Measurements from ENCODE around the gene CPNE7.
A peak's percentile ranks its signal among the peaks of the same experiment; 100 is the strongest.

The CPNE7 gene

DNA sequence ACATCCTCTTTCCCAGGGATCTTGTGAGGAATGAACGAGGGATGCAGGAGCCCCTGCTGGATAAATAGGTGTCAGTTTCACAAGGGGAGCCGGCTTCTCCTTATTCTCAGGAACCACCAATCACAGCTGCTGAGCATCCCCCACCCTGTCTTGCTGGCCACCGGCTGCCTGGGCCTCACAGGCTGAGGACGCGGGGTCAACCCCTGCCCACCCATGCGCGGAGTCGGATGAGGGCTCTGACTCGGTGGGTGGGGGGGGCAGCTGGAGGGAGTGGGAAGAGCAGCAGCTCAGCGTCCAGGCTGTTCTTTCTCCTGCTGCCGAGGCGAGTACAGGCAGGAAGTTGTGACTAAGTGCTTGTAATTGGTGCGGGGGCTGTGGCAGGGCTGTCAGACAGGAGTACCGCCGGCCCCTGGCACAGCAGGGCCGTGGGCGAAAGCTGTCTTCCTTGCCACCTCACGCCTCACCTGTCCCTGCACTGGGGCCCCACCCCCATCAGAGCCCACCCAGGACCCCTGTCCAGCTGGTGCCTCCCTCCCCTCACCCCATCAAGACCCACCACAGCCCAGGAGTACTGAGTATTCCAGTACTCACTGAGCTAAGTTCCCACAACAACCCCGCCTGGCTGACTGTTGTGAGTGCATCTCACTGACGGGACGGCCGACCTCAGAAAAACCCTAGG is 26.9 kb downstream of the CPNE7 start:
- peak; percentile 36 to 69 for DNase-seq (ENCODE audit: low read depth in 2 of 2, low spot score in 1 of 2)

DNA sequence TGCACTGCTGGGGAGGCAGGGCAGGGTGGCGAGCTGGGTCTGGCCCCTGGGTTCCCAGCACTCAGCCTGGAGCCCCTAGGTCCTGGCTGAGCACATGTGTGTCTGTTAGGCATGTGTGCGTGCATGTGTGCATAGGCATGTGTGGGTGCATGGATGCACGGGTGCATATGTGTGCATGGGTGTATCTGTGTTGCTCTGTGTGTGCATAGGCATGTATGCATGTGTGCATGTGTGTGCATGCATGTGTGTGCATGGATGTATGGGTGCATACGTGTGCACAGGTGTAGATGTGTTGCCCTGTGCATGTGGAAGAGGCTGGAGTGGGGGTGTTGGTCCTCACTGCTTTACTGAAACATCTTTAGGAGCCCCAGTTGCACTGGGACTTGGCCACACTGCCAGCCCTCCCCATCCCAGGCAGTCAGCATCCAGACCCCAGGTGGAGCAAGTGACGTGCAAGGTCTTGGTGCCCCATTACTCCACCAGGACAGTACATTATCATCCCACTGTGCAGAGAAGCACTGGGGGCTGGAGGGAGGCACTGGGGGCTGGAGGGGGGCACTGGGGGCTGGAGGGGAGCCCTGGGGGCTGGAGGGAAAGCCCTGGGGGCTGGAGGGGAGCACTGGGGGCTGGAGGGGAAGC is 27.5 kb downstream of the CPNE7 start:
- no peak for DNase-seq (ENCODE audit: low read depth in 2 of 2, low spot score in 1 of 2)

DNA sequence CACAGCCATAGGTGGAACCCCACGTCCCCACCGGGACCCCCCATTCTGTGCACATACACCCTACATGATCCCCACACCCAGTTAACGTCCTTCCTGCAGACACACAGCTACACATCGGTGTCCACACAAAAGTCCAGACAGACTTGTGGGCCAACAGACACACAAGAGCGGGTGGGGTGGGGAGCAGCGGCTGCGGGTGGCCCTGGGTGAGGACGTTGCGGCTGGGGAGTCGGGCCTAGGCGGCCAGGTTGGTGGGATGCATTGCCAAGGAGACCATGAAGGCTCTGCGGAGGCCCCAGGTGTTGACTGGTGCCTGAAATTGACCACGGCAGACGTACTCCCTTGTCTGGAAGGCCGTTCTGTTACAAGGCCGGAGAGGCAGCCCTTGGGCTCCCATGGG is 29.2 kb downstream of the CPNE7 start:
- DNase-seq (ENCODE audit: low read depth in 2 of 2, low spot score in 1 of 2) = no peak

DNA sequence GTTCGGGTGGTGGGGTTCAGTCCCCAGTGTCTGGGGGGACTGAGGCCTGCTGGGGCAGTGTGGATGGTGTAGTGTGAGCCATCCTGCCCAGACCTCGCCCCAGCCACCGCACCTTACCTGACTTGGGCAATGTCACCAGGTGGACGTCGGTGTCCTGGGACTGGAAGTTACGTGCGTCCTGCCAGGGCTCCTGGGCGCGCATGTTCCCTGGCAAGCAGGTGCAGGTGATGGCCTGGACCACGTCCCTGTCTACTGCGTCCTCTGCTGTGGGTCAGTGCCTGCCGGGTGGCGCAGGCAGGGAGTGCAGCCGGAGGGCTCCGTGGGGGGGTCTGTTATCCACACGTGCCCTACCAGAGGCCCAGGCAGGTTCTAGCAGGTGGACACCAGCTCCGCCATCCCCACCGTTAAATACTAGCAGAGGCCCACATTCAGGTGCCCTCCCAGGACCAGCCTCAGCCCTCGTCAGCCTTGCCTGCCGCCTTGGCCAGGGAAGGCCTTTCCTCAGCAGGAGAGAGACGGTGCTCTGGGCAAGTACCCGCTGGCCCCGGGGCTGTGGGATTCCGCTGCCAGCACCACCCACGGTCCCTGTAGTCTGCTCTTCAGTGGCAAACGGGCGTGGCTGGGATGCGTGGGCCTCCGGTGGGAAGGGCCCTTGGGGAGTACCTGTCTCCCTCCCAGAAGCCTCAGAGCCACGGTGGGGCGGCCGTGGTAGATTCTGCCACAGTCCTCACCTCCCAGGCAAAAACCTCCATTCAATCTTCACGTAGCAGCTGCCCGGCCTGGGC is 29.8 kb downstream of the CPNE7 start:
- DNase-seq (ENCODE audit: low read depth in 2 of 2, low spot score in 1 of 2) = no peak

DNA sequence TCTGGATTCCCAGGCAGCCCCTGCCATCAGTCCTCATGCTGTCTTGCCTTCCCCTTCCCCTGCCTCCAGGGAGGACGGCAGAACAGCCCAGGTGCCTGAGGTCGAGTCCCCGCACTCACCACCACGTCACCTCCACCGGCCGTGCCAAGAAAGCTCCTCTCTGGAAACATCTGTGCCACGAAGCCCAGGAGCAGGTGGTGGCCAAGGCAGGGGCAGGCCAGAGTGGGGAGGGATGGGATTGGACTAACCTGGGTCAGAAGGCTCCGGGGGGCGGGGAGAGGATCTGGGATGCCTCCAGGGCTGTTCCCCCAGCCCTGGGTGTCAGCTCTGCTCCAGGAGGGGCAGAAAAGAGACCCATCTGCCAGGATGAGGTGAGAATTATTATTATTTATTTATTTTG is 30.4 kb downstream of the CPNE7 start:
- no peak for DNase-seq (ENCODE audit: low read depth in 2 of 2, low spot score in 1 of 2)

DNA sequence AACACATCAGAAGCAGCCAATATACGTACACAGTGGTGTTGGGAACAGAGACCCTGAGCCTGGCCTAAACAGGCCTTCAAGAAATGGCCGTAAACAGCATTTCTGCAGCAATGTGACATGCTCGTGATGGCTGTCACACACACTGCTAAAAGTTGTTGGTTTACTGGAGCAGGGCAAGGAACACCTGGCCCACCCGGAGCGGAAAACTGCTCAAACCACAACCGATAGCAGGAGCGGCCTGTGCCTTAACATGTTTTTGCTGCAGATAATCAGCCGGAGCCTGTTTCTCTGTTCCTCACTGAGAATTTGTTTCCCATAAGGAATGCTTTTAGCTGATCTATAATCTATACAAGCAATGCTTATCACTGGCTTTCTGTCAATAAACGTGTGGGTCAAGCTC is 31.9 kb downstream of the CPNE7 start:
- no peak for DNase-seq (ENCODE audit: low read depth in 2 of 2, low spot score in 1 of 2)

- DNase-seq (ENCODE audit: low read depth in 2 of 2, low spot score in 1 of 2) = no peak
Observed at GRCh38 chr16:89607937-89608740, 32.6 kb downstream of the CPNE7 start.

GRCh38 chr16:89610108-89610453 is 34.5 kb downstream of the CPNE7 start:
- no peak for DNase-seq (ENCODE audit: low read depth in 2 of 2, low spot score in 1 of 2)

DNA sequence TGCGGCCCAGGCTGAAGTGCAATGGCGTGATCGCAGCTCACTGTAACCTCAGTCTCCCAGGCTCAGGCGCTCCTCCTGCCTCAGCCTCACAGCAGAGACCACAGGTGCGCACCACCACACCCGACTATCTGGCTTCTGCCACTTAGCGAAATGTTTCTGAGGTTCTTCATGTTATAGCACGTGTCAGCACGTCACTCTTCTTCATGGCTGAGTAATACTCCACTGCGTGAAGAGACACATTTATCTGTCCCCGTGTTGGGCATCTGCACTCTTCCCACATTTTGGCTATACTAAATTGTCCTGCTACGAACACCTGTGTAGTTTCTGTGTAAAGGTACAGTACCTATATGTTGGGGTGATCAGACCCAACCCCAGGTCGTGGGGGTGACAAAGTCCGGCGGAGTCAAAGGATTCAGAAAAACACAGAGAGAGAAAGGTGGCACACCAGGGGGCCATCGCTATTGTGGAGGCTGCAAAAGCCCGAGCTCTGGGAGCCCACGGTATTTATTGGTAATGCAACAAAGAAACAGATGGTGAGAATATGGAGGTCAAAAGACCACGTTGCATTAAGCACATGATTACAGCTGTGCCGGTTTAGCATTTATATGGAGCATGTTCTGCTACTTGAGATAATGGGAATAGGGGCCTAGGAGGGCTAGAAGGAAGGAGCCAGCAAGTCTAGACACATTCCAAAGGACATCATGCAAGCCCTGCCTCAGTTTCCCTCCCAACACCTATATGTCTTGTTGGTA is 37.0 kb downstream of the CPNE7 start:
- no peak for DNase-seq (ENCODE audit: low read depth in 2 of 2, low spot score in 1 of 2)

- no peak for DNase-seq (ENCODE audit: low read depth in 2 of 2, low spot score in 1 of 2)
Observed at GRCh38 chr16:89613231-89613953, 37.8 kb downstream of the CPNE7 start, which contains the start of gene DPEP1. Gene DPEP1, plus strand, starts transcription at chr16:89613642. Its CDS starts 16,769 bp downstream, at chr16:89630411.

- no peak for DNase-seq (ENCODE audit: low read depth in 2 of 2, low spot score in 1 of 2)
Observed at GRCh38 chr16:89613954-89614459, 38.4 kb downstream of the CPNE7 start.

- DNase-seq (ENCODE audit: low read depth in 2 of 2, low spot score in 1 of 2) = no peak
Observed at GRCh38 chr16:89615176-89615575, 39.6 kb downstream of the CPNE7 start.

- DNase-seq (ENCODE audit: low read depth in 2 of 2, low spot score in 1 of 2) = no peak
Observed at GRCh38 chr16:89615596-89616090, 40.1 kb downstream of the CPNE7 start.

GRCh38 chr16:89616623-89617022 is 41.1 kb downstream of the CPNE7 start:
- DNase-seq (ENCODE audit: low read depth in 2 of 2, low spot score in 1 of 2) = no peak

DNA sequence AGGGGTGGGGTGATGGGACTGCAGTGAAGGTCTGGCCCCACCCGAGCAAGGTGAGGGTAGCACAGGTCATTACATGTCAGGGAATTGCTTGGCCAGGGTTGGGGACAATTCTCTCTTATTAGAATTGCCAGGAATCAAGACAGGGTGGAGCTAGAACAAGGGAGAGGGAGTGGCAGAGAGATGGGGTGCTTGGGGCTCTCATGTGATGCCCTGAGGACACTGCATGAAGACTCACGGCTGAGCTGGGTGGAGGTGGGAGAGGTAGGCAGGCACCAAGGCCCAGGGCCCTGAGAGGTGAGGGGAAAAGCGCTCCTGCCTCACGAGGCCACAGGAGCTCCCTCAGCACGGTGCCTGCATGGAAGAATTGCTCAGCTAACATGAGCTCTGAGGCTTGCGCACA is 41.5 kb downstream of the CPNE7 start:
- DNase-seq (ENCODE audit: low read depth in 2 of 2, low spot score in 1 of 2) = no peak

DNA sequence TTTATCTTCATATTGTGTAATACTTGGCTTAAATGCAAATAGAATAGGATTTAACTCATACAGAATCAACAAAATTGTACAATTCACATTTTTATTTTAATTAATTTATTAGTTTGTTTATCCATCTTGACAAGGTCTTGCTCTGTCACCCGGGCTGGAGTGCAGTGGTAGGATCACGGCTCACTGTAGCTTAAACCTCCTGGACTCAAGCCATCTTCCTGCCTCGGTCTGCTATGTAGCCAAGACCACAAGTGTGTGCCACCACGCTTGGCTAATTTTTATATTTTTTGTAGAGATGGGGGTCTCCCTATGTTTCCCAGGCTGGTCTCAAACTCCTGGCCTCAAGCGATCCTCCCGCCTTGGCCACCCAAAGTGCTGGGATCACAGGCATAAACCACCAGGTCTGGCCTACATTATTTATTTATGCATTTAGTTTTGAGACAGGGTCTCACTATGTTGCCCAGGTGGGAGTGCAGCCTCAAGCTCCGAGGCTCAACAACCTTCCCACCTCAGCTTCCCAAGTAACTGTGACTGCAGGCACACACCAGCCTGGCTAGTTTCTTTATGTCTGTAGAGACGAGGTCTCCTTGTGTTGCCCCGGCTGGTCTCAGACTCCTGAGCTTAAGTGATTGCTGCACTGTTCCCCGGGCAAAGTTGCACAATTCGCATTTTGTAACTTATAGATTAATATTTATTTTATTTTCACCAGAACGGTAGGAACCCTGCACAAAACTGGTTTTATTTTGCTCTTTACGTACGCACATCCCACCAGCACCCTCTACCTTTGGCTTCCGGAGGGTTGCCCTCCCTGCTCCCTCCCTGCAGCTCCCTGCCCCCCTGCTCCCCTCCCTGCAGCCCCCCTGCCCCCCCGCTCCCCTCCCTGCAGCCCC is 42.8 kb downstream of the CPNE7 start:
- DNase-seq (ENCODE audit: low read depth in 2 of 2, low spot score in 1 of 2) = no peak

DNA sequence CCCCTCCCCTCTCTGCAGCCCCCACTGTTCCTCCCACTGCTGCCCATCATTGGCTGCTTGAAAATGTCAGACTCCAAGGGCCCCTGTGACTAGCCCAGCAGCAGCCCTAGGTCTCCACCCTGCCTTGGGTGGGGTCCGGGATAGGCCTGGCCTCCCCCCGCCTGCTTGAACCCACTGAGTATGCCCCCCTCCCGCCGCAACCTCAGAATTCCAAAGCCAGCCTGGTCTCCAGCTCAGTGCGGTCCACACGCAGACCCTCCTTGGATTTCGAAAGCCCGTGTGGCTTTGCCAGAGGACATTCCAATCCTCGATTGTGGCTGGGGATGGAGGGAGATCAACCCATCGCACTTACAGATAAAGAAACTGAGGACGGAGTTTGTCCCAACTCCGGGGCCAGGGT is 44.3 kb downstream of the CPNE7 start:
- no peak for DNase-seq (ENCODE audit: low read depth in 2 of 2, low spot score in 1 of 2)

DNA sequence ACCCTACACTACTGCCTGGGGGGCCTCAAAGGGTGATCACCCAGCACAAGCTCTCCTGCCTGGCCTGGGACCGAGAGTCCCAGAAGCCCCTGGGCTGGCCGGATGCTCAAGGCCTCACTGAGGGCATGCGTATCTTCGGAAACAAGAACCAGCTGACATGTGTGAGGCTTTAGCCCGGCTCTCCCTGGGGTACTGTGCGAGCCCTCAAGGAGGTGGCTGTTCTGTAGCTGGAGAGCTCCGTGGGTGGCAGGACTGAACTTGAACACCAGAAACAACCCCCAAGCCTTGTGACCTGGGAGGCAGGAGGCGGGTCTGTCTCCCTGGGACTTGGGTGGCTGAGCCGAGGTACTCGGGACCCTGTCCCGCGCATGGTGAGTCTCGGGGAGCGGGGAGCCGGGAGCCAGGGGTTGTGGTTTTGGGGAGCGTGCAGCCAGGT is 44.9 kb downstream of the CPNE7 start:
- DNase-seq (ENCODE audit: low read depth in 2 of 2, low spot score in 1 of 2) = no peak

Data from stimulated activated CD8-positive, alpha-beta memory T cell treated with anti-CD3 and anti-CD28 coated beads, Interleukin-4, amount 100 ng/mL, for 4 hours (primary cell).